ENCODE data around the gene BLM.
"Not testable (repeated sequence)": the region's sequence is repeated elsewhere in the genome, so short reads cannot be mapped to it uniquely, and the experiment has no call there.

BLM gene

GRCh38 chr15:90823455-90823974, 106.4 kb downstream of the BLM start:
- no peak for DNase-seq

GRCh38 chr15:90825115-90825899, 108.2 kb downstream of the BLM start:
- not testable (repeated sequence) for DNase-seq

GRCh38 chr15:90826206-90826885, 109.2 kb downstream of the BLM start:
- DNase-seq: not testable (repeated sequence)

DNA sequence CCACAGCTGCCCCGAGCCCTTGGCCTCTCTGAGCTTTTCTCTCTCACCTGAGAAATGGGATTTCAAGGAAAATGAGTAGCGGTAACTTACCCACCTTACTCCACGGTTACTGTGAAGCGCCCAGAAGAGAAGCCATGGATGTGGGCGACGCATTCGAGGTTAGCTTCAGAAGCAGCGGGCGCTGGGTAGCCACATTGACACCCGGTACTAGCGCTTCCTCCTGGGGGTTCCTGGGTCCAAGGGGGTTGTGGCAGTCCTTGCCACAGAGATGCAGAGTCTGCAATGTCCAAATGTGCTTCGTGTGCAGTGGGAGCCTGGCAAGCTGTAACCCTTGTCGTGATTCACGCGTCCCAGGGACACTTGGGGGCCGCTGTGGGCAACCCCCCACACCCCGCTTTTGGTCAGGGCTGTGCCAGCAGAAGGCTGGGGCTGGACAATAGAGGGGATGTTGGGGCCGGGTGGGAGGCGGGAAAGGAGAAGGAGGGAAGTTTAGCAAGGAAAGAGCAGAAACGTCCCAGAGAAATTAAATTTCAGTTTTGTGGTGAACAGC, 109.8 kb downstream of the BLM start:
- DNase-seq: no peak

GRCh38 chr15:90828111-90828510, 111.0 kb downstream of the BLM start:
- DNase-seq: no peak

DNA sequence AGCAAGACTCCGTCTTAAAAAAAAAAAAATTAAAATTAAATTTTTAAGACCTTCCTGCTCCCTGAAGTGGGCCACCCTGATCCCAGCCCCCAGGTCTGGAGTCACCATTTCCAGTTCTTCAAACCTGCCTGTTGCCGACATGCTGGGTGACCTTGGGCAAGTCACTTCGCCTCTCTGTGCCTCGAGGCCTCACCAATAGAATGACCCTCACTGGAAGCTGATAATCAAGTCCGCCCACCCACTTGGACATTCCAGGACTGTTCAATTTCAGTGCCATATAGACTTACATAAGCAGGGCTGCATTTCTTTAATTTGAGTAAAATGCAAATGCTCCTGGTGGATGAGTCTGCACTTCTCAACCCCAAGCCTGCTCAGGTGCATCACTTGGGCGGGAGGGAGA, 112.0 kb downstream of the BLM start:
- DNase-seq: no peak

- no peak for DNase-seq
These were observed 112.8 kb downstream of the BLM start for GRCh38 chr15:90829942-90830440.

DNA sequence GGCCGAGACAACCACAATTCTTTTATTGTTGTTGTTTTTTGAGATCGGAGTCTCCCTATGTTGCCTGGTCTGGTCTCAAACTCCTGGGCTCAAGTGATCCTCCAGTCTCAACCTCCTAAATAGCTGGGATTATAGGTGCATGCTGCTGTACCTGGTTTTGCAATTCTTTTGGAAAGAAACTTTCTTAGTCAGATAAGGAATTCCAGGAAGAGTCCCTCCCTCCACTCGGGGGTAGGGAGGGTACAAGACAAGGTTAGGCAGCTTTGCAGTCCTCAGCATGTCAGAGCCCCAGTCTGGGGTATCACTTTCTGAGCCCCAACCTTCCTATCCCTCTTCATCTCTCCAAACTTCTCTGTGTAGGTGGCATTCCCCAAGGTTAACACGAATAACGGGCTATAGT, 117.5 kb downstream of the BLM start:
- DNase-seq: no peak

DNA sequence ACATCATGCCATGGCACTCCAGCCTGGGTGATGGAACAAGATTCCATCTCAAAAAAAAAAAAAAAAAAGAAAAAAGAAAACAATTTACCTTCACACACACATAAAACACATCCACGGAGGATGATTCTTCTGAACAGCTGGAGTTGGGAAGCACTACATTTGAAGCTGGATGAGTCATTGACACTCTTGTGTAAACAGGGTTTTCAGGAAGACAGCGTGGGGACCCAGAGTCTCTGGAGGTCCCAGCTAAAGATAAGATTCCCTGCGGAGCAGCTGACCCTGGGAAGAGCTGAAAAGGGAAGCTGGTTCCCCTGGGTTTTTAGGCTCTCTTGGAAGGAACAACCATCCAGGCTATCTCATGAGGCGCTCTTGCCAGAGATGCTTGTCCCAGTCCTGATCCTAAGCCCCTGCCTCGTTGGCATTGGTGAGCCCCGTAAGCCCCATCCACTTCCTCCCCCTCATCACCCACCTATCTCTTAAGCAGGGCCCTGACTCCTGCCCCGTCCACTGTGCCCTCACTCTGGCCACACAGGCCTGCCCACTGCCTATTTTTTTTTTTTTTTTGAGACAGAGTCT, 119.2 kb downstream of the BLM start:
- DNase-seq: peak; percentile 19

- DNase-seq: no peak
These were observed 119.9 kb downstream of the BLM start for GRCh38 chr15:90837094-90837493.

- DNase-seq: no peak
These were observed 121.0 kb downstream of the BLM start for GRCh38 chr15:90838139-90838538.

GRCh38 chr15:90838544-90838943, 121.4 kb downstream of the BLM start:
- DNase-seq: no peak

- no peak for DNase-seq
These were observed 122.3 kb downstream of the BLM start for GRCh38 chr15:90839187-90840071.

DNA sequence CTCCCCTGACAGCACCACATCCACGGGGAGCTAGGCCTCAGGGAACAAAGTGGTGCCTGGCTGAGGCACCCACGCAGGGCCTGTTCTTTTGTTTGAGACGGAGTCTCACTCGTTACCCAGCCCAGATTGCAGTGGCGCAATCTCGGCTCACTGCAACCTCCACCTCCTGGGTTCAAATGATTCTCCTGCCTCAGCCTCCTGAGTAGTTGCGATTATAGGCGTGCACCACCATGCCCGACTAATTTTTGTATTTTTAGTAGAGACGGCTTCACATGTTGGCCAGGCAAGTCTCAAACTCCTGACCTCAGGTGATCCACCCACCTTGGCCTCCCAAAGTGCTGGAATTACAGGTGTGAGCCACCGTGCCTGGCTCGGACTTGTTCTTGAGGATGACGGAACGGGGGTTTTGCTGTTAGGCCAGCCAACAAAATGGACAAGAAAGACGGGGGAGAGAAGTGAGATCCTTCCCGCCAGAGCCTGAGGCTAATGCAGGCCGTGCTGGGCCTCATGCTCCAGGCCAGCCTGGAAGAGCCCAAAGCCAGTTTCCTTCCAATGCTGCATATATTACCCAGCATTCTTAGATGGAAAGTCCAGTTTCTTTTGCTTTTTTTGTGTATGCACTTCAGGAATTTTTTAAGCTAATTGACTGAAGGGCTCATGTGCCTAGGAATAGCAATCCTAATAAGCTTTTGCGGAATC, 123.2 kb downstream of the BLM start:
- no peak for DNase-seq

GRCh38 chr15:90840954-90841353, 123.8 kb downstream of the BLM start:
- no peak for DNase-seq

DNA sequence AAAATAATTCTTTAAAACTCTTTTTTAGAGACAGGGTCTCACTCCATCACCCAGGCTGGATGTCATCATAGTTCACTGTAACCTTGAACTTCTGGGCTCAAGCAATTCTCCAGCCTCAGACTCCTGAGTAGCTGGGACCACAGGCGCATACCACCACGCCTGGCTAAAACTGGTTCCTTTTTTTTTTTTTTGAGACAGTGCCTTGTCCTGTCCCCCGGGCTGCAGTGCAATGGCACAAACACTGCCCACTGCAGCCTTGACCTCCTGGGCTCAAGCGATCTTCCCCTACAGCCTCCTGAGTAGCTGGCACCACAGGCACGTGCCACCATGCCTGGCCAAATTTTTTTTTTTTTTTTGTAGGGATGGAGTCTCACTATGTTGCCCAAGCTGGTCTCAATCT, 127.5 kb downstream of the BLM start:
- DNase-seq: no peak

GRCh38 chr15:90845201-90845949, 128.2 kb downstream of the BLM start:
- DNase-seq: peak; percentile 20

DNA sequence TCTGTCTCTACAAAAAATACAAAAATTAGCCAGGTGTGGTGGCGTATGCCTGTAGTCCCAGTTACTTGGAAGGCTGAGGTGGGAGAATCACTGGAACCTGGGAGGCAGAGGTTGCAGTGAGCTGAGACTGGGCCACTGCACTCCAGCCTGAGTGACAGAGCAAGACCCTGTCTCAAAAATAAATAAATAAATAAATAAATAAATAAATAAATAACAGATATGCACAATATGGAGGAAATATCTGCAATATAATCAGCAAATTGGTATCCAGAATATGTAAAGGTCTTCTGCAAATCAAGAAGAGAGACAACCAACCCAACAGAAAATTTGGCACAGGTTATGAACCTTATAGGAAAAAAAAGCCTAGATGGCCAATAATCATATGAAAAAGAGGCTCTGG, 132.3 kb downstream of the BLM start:
- not testable (repeated sequence) for DNase-seq

- DNase-seq: no peak
These were observed 134.0 kb downstream of the BLM start for GRCh38 chr15:90851114-90851513.

DNA sequence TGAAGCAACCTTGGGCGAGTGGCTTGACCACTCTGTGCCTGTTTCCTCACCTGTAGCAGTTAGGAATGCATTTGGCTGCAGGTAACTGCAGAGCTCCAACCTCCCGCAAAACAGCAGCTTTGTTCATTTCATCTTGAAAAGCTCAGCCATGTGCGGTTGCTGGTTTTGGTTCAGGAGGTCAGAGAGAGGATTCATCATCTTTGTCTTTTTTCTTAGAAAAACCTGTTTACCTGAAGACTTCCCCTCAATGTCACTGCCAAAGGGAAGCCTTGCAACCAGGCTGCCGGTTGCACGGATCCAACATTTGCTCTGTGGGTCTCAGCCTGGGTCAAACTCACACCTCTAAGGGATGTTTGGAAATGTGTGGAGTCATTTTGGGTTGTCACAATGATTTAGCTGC, 134.8 kb downstream of the BLM start:
- no peak for DNase-seq

DNA sequence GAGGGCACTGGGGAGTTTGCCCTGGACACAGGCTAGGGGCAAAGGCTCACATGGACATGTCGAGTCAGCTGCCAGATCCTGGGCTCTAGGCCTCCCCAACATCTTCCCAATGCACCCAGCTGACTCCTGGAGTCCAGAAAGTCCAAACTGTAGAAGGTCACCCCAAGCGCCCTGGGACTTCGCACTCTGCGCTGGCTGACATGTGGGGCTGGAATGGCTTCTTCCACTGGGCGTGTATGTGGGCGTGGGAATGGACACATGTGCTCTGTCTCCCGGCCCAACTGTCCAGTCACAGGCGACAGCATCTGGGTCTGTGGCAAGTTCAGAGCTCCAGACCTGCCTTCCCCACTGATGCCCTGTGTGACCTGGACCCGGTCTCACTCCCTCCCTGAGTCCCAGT, 138.0 kb downstream of the BLM start:
- DNase-seq: no peak

All from NCI-H510A treated with DMSO at 0.1 percent for 48 hours (cell line).